ENCODE measurements around the gene LLGL1. TPM values are rescaled to one million over a fixed set of nuclear protein-coding genes. Genes with fewer than 3 reads are reported as not detected.

Gene LLGL1
- total RNA-seq, 2 donors from 2014 or later, result 6.6 to 11.4 TPM

GRCh38 chr17:18179804-18180203 is 45.6 kb upstream of the LLGL1 start:
- no peak overlapping the region for H3K27ac ChIP-seq
- H3K9me3 ChIP-seq, result no peaks in the 10 kb centered on the region
- intact Hi-C loops (cut with DNase I), result no loop called here
- no peak overlapping the region for H3K4me3 ChIP-seq
- no peaks in the 10 kb centered on the region for H3K36me3 ChIP-seq (replicated peaks in 1 of 2; ENCODE audit: insufficient read depth in 1 of 2, low read depth in 2 of 2)
- H3K27me3 ChIP-seq, result no peaks in the 10 kb centered on the region
- DNase-seq, result no peak
- peaks cover 14% of the 10 kb centered on the region for H3K4me1 ChIP-seq
- TF ChIP-seq POLR2A (IDR thresholded peaks at IDR 0.05), result no peak
- TF ChIP-seq CTCF (IDR thresholded peaks at IDR 0.05), result no peak
- WGBS, 2 donors, result 93% methylated on average over 7 of the region's 7 CpGs
- ATAC-seq, result no peak

GRCh38 chr17:18181358-18181757 is 44.1 kb upstream of the LLGL1 start:
- intact Hi-C loops (cut with DNase I), result no loop called here
- no peak for ATAC-seq
- no peaks in the 10 kb centered on the region for H3K9me3 ChIP-seq
- WGBS, 2 donors, result 72 to 84% methylated on average over 5 of the region's 5 CpGs
- peaks cover 26% of the 10 kb centered on the region for H3K4me1 ChIP-seq
- H3K27me3 ChIP-seq, result no peaks in the 10 kb centered on the region
- no peak overlapping the region for H3K4me3 ChIP-seq
- H3K27ac ChIP-seq, result peak overlapping the region in 2 of 4 donors; percentile 98 to 99
- TF ChIP-seq POLR2A (IDR thresholded peaks at IDR 0.05) (no peak), CTCF (IDR thresholded peaks at IDR 0.05) (no peak)
- DNase-seq, result no peak
- H3K36me3 ChIP-seq (replicated peaks in 1 of 2; ENCODE audit: insufficient read depth in 1 of 2, low read depth in 2 of 2), result no peaks in the 10 kb centered on the region

- peak; percentile 79 to 89 (median 88) for DNase-seq
- peak; percentile 15 for ATAC-seq
- intact Hi-C loops (cut with DNase I), result no loop called here
- H3K27me3 ChIP-seq, result no peaks in the 10 kb centered on the region
- H3K4me3 ChIP-seq, result peak overlapping the region; percentile 44 to 53
- WGBS, 2 donors, result 4 to 9% methylated on average over 24 to 28 of the region's 28 CpGs
- H3K36me3 ChIP-seq (replicated peaks in 1 of 2; ENCODE audit: insufficient read depth in 1 of 2, low read depth in 2 of 2), result no peaks in the 10 kb centered on the region
- H3K27ac ChIP-seq, result peak overlapping the region; percentile 94 to 99 (median 97)
- H3K9me3 ChIP-seq, result no peaks in the 10 kb centered on the region
- H3K4me1 ChIP-seq, result peaks cover 36% of the 10 kb centered on the region
- TF ChIP-seq CTCF (IDR thresholded peaks at IDR 0.05) (no peak), POLR2A (IDR thresholded peaks at IDR 0.05) (no peak)
Observed at GRCh38 chr17:18182110-18182977, 43.1 kb upstream of the LLGL1 start.

GRCh38 chr17:18182978-18183333 is 42.5 kb upstream of the LLGL1 start:
- no peaks in the 10 kb centered on the region for H3K27me3 ChIP-seq
- ATAC-seq (peak; percentile 31), DNase-seq (peak; percentile 72 to 79 (median 77))
- WGBS, 2 donors, result 0 to 2% methylated on average over 26 to 33 of the region's 33 CpGs
- H3K4me3 ChIP-seq, result peak overlapping the region; percentile 44 to 53
- no peaks in the 10 kb centered on the region for H3K36me3 ChIP-seq (replicated peaks in 1 of 2; ENCODE audit: insufficient read depth in 1 of 2, low read depth in 2 of 2)
- intact Hi-C loops (cut with DNase I), result no loop called here
- H3K9me3 ChIP-seq, result no peaks in the 10 kb centered on the region
- no peak for TF ChIP-seq CTCF (IDR thresholded peaks at IDR 0.05)
- peak in 2 of 3 donors; percentile 61 to 70 for TF ChIP-seq POLR2A (IDR thresholded peaks at IDR 0.05)
- peak overlapping the region; percentile 94 to 99 (median 97) for H3K27ac ChIP-seq
- peaks cover 42% of the 10 kb centered on the region for H3K4me1 ChIP-seq

All from body of pancreas (tissue), 4 donors.